ENCODE data around the gene STX17. TPM values are rescaled to one million over a fixed set of nuclear protein-coding genes. Genes with fewer than 3 reads are reported as not detected.

The STX17 gene
- total RNA-seq, 2 experiments from 2014 or later = 35.3 to 40.0 TPM

DNA sequence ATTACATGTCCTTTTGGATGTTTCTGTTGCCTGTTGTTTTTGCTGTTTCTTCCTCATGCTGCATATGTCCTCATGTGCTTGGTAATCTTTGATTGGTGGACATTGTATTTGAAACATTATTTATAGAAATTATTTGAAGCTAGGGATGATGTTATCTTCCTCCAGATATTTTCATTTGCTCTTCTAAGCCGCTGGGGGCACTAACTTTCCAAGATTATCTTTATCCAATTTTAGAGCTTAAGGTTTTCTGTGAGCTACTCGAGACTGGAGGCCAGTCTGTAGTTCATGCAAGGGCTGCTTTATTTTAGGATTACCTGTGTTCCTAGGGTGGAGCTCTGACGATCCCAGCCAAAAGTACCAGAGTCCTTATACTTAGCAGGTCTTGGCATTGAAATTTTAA lies 40.9 kb downstream of the STX17 start:
- Mint-ChIP-seq H3K36me3 (ENCODE audit: low read depth) (peaks cover 17% of the 10 kb centered on the region), H3K9me3 (ENCODE audit: insufficient read depth) (peaks cover 6% of the 10 kb centered on the region), H3K27me3 (ENCODE audit: low read depth) (no peaks in the 10 kb centered on the region), H3K27ac (no peak overlapping the region), H3K4me3 (no peak overlapping the region), H3K4me1 (ENCODE audit: low read depth) (no peaks in the 10 kb centered on the region)
- ChIA-PET POLR2A (no interaction called here), CTCF (interaction anchor here (1.0 to 1.5 kb wide), 4 partner anchors 14 to 127 kb away, joined by 3 to 5 read pairs (median 3); no protein-coding TSS in a partner anchor)
- ATAC-seq (no peak), DNase-seq (no peak)

DNA sequence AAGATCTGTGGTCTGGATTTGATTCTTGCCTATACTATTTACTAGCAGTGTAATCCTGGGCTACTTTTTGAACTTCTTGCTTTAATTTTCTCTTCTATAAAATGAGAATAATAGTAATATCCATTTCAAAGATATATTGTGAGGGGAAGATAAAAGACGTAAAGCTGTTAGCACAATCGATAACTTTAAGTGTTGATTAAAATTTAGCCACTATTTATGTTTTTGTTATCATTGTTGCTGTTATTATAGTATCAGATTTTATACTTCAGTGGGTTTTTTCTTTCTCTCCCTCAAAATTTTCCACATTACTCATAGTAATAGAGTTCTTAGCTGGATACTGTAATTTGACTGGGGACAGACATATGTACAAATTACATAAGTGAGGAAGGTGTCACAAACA lies 42.0 kb downstream of the STX17 start:
- H3K27ac Mint-ChIP-seq = no peak overlapping the region
- DNase-seq (no peak), ATAC-seq (no peak)
- peaks cover 18% of the 10 kb centered on the region for H3K36me3 Mint-ChIP-seq (ENCODE audit: low read depth)
- CTCF ChIA-PET = no interaction called here
- POLR2A ChIA-PET = no interaction called here
- H3K4me3 Mint-ChIP-seq = no peak overlapping the region
- no peaks in the 10 kb centered on the region for H3K4me1 Mint-ChIP-seq (ENCODE audit: low read depth)
- H3K9me3 Mint-ChIP-seq (ENCODE audit: insufficient read depth) = peaks cover 6% of the 10 kb centered on the region
- H3K27me3 Mint-ChIP-seq (ENCODE audit: low read depth) = no peaks in the 10 kb centered on the region

DNA sequence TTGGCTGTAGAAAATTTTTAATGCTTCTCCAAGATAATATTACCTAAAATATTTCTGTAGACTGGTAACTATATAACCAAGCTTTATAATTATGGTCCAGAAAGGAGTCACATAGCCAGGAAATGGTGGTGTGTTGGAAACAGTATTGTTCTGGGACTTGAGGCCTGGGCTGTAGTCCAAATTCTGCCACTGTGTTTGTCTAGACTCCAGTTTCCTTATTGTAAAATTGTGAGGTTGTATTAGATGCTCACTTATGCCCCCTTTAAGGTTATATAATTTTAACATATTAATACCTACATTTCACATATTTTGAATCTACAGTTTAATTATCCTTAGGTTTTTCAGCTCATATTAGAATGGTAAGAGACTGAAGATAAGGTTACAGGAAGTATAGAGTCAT lies 42.4 kb downstream of the STX17 start:
- H3K27me3 Mint-ChIP-seq (ENCODE audit: low read depth) = no peaks in the 10 kb centered on the region
- DNase-seq = no peak

DNA sequence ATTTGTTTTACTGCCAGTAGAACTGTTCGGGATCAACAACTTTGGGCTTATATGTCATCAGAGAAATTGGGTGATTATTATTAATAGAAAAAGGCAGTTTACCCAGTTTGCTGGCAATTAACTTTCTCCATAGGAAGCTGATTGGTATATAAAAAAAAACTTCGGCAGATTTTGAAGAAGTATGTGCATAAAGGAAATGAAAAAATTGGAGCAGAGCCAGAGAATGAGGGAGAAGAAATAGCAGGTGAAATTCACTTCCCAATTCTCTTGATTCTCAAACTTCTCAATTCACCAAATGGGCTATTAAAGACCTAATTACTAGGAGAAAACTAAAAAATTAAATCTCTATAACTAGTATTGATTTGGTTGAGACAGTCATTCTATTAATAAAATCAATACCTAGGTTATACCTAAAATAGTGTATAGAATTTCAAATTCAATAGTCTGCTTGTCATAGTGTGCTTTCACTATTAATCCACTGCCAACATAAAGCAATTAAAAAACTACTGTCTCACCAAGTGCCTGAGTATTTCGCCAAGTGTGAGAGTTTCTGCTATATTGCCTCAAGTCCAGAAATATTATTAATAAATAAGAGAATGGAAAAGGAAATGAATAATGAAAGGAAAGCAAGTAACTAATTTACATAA lies 47.5 kb downstream of the STX17 start:
- H3K9me3 Mint-ChIP-seq (ENCODE audit: insufficient read depth) = peaks cover 3% of the 10 kb centered on the region
- POLR2A ChIA-PET = no interaction called here
- H3K4me3 Mint-ChIP-seq = no peak overlapping the region
- no peak for ATAC-seq
- H3K36me3 Mint-ChIP-seq (ENCODE audit: low read depth) = peaks cover 22% of the 10 kb centered on the region
- H3K4me1 Mint-ChIP-seq (ENCODE audit: low read depth) = peaks cover 4% of the 10 kb centered on the region
- H3K27ac Mint-ChIP-seq = no peak overlapping the region
- CTCF ChIA-PET = interaction anchor here (1.9 kb wide), 1 partner anchor 129 kb away, joined by 7 read pairs; no protein-coding TSS in a partner anchor
- H3K27me3 Mint-ChIP-seq (ENCODE audit: low read depth) = no peaks in the 10 kb centered on the region
- no peak for DNase-seq

More for the DNA sequence above, 42.4 kb downstream of the STX17 start:
- no peak for ATAC-seq
- peaks cover 16% of the 10 kb centered on the region for H3K36me3 Mint-ChIP-seq (ENCODE audit: low read depth)
- peaks cover 3% of the 10 kb centered on the region for H3K9me3 Mint-ChIP-seq (ENCODE audit: insufficient read depth)
- ChIA-PET POLR2A (no interaction called here), CTCF (no interaction called here)
- no peak overlapping the region for H3K27ac Mint-ChIP-seq
- H3K4me3 Mint-ChIP-seq = no peak overlapping the region
- peaks cover under 1% of the 10 kb centered on the region for H3K4me1 Mint-ChIP-seq (ENCODE audit: low read depth)

DNA sequence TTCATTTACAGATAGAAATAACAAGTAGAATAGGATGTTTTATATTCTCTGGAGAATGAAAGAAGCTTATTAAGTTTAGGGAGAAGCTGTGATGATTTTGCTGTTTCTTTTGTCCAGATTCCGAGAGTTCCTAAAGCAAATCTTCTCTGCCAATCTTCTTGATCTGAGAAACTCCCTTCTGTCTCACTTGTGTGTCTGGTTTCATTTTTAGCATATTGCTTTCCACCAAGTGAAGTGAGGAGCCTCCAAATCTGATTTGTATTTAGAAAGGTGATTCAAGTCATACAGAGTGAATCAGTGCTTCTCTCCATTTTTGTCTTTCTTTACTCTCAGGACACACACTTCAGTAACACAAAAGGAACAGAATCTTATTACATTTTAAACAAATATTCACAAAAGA lies 48.4 kb downstream of the STX17 start:
- CTCF ChIA-PET = interaction anchor here (1.9 kb wide), 1 partner anchor 130 kb away, joined by 7 read pairs; no protein-coding TSS in a partner anchor
- H3K4me1 Mint-ChIP-seq (ENCODE audit: low read depth) = peaks cover 4% of the 10 kb centered on the region
- ATAC-seq (no peak), DNase-seq (no peak)
- POLR2A ChIA-PET = no interaction called here
- peaks cover 3% of the 10 kb centered on the region for H3K9me3 Mint-ChIP-seq (ENCODE audit: insufficient read depth)
- H3K36me3 Mint-ChIP-seq (ENCODE audit: low read depth) = peaks cover 23% of the 10 kb centered on the region
- no peak overlapping the region for H3K27ac Mint-ChIP-seq
- H3K27me3 Mint-ChIP-seq (ENCODE audit: low read depth) = no peaks in the 10 kb centered on the region
- H3K4me3 Mint-ChIP-seq = no peak overlapping the region

DNA sequence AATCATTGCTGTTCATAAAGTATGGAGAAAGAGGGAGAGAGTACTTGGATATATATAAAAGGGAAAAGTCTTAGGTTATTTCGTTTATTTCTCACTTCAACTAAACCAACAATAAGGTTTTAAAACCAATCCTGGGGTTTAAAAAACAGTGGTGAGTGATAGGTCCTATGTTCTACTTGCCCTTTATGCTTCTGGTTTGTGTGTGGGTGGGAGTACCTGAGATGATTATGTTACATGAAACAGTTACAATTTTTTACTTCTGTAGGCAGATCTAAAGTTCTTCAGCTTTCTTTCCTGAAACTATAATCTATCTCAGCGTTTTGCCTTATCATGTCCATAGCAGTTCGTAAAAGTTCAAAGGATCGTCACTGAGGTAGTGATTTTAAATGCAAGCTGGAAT lies 49.2 kb downstream of the STX17 start:
- ATAC-seq = no peak
- Mint-ChIP-seq H3K27ac (no peak overlapping the region), H3K9me3 (ENCODE audit: insufficient read depth) (peaks cover 3% of the 10 kb centered on the region), H3K4me3 (no peak overlapping the region), H3K27me3 (ENCODE audit: low read depth) (no peaks in the 10 kb centered on the region), H3K36me3 (ENCODE audit: low read depth) (peaks cover 23% of the 10 kb centered on the region), H3K4me1 (ENCODE audit: low read depth) (peaks cover 4% of the 10 kb centered on the region)
- ChIA-PET POLR2A (no interaction called here), CTCF (no interaction called here)
- DNase-seq = no peak

DNA sequence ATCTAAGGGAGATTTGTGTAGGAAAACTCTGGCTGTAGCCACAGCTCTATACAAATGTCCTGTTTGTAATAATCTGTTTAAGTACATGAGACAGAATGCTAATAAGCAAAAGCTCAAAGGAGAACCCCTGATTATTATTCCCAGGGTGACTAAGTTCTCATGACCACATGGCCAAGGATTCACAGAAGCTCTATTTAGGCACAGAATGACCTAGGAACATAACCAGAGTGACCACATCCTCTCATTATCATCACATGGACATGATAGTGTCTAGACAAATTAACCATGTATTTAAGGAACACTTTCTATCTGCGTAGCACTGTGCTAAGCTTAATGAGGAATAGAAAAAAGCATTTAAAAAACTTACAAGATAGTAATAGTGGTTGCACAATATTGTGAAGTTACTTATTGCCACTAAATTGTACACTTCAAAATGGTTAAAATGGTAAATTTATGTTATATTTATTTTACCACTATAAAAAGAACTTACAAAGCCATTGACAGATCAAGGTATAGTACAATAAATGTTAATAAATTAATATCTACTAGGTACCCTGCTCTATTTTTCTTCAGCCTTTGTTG lies 56.3 kb downstream of the STX17 start:
- CTCF ChIA-PET = interaction anchor here (1.2 to 1.7 kb wide), 3 partner anchors 14 to 778 kb away, joined by 3 to 5 read pairs (median 4); no protein-coding TSS in a partner anchor
- Mint-ChIP-seq H3K4me1 (ENCODE audit: low read depth) (no peaks in the 10 kb centered on the region), H3K4me3 (no peak overlapping the region)

DNA sequence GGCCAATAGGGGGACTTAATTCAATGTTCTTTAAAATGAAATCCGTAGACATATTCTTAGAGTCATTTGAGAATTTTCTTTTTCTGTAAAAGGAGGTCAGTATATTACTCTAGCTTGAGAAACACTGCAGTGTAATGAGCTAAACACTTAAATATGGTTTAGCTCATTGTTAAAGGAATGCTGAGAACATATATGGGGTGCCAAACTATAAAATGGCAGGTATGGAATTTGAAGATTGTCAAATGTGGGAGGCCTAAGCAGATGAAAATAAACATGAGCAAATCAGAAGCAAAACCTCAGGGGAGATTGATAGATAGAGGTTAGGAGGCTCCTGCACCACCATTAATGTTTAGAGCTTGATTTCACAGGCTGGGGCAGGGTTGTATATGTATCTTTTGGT lies 57.9 kb downstream of the STX17 start:
- ATAC-seq (no peak), DNase-seq (no peak)
- POLR2A ChIA-PET = no interaction called here
- Mint-ChIP-seq H3K4me1 (ENCODE audit: low read depth) (no peaks in the 10 kb centered on the region), H3K4me3 (no peak overlapping the region), H3K9me3 (ENCODE audit: insufficient read depth) (no peaks in the 10 kb centered on the region), H3K27ac (no peak overlapping the region), H3K36me3 (ENCODE audit: low read depth) (peaks cover 30% of the 10 kb centered on the region), H3K27me3 (ENCODE audit: low read depth) (no peaks in the 10 kb centered on the region)
- CTCF ChIA-PET = interaction anchor here (0.5 to 1.8 kb wide), 2 partner anchors 39 to 140 kb away, joined by 3 to 7 read pairs; no protein-coding TSS in a partner anchor

More for the DNA sequence above, 56.3 kb downstream of the STX17 start:
- H3K9me3 Mint-ChIP-seq (ENCODE audit: insufficient read depth) = no peaks in the 10 kb centered on the region
- ATAC-seq (no peak), DNase-seq (no peak)
- no peaks in the 10 kb centered on the region for H3K27me3 Mint-ChIP-seq (ENCODE audit: low read depth)
- H3K27ac Mint-ChIP-seq = no peak overlapping the region
- H3K36me3 Mint-ChIP-seq (ENCODE audit: low read depth) = peaks cover 22% of the 10 kb centered on the region
- POLR2A ChIA-PET = no interaction called here

DNA sequence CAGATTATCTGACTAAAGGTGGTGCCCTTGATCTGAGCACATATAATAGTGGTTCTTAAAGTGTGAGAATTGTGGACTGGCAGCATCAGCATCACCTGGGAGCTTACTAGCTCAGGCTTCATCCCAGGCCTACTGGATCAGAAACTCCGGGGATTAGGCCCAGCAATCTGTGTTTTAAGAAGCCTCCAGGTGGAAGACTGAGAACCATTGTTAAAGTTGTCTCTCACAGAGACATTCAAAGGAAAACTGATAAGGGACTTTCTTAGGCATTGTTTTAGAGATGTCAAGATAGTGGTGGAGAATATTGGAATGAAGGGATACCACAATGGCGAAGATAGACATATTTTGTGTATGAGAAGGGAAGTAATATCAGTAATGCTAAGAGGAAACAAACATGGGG lies 59.5 kb downstream of the STX17 start:
- no peak overlapping the region for H3K4me3 Mint-ChIP-seq
- no peaks in the 10 kb centered on the region for H3K9me3 Mint-ChIP-seq (ENCODE audit: insufficient read depth)
- no peaks in the 10 kb centered on the region for H3K4me1 Mint-ChIP-seq (ENCODE audit: low read depth)
- no peak for ATAC-seq
- peaks cover 35% of the 10 kb centered on the region for H3K36me3 Mint-ChIP-seq (ENCODE audit: low read depth)
- H3K27me3 Mint-ChIP-seq (ENCODE audit: low read depth) = no peaks in the 10 kb centered on the region
- no peak overlapping the region for H3K27ac Mint-ChIP-seq
- no peak for DNase-seq
- ChIA-PET POLR2A (no interaction called here), CTCF (interaction anchor here (0.7 kb wide), 1 partner anchor 735 kb away, joined by 3 read pairs; no protein-coding TSS in a partner anchor)

DNA sequence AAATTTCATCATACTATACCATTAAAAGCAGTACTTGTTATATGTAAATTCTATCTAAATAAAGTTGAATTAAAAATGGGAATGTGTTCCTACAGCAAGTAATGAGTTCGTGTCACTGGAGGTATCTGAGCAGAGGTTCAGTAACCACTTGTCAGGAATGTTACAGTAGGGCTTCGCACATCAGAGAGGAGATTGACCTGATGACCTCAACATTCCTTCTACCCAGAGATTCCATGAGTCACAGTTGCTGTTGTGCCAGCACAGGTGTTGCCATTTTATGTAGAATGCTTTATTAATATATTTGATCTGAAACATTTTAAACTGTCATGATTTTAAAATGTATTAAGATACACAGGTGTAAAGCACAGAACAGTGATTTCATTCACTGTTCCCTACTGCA lies 60.3 kb downstream of the STX17 start:
- no peaks in the 10 kb centered on the region for H3K9me3 Mint-ChIP-seq (ENCODE audit: insufficient read depth)
- H3K27me3 Mint-ChIP-seq (ENCODE audit: low read depth) = no peaks in the 10 kb centered on the region
- peaks cover 30% of the 10 kb centered on the region for H3K36me3 Mint-ChIP-seq (ENCODE audit: low read depth)
- no peak overlapping the region for H3K27ac Mint-ChIP-seq
- CTCF ChIA-PET = no interaction called here
- ATAC-seq (no peak), DNase-seq (no peak)
- POLR2A ChIA-PET = no interaction called here
- H3K4me1 Mint-ChIP-seq (ENCODE audit: low read depth) = no peaks in the 10 kb centered on the region
- H3K4me3 Mint-ChIP-seq = no peak overlapping the region

DNA sequence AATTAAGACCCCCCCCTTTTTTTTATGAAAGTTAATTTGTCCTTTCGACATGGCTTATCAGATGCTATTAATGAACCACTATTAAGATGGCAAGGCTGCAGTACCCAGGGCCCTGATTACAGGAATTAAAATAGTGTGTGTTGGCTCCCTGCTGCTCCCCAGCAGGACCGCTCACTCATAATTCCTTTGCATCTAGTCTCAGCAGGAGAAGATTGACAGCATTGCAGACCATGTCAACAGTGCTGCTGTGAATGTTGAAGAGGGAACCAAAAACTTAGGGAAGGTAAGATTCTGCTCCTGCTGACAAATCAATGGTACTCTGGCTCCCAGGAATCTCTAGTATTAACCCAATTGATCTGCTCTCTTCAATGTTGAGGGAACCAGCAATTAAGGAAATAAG lies 61.0 kb downstream of the STX17 start:
- ChIA-PET POLR2A (no interaction called here), CTCF (no interaction called here)
- Mint-ChIP-seq H3K9me3 (ENCODE audit: insufficient read depth) (no peaks in the 10 kb centered on the region), H3K27ac (no peak overlapping the region), H3K4me3 (no peak overlapping the region), H3K27me3 (ENCODE audit: low read depth) (no peaks in the 10 kb centered on the region), H3K36me3 (ENCODE audit: low read depth) (peaks cover 26% of the 10 kb centered on the region), H3K4me1 (ENCODE audit: low read depth) (no peaks in the 10 kb centered on the region)
- DNase-seq (no peak), ATAC-seq (no peak)

DNA sequence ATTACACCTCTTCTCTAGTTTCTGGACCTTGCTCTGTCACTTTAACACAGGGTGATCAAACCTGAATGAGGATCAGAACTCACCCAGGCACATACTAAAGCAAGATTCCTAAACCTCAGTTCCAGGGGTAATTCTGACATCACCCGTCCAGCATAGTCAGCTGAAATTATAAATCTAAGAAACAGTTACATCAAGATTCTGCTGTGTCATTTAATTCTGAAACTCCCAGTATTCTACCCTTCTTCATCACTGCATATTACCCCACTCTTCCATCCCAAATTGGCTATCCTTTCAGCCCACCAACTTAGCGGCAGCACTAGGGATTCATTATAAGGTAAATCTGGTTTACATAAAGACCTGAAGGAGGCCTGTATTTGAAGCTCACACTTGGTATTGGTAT lies 64.0 kb downstream of the STX17 start:
- peaks cover 33% of the 10 kb centered on the region for H3K36me3 Mint-ChIP-seq (ENCODE audit: low read depth)
- no peak for ATAC-seq
- CTCF ChIA-PET = interaction anchor here (2.0 kb wide), 1 partner anchor 146 kb away, joined by 7 read pairs; no protein-coding TSS in a partner anchor

More for the DNA sequence above, 64.0 kb downstream of the STX17 start:
- POLR2A ChIA-PET = no interaction called here
- no peak overlapping the region for H3K27ac Mint-ChIP-seq
- DNase-seq = no peak
- H3K4me1 Mint-ChIP-seq (ENCODE audit: low read depth) = no peaks in the 10 kb centered on the region
- H3K27me3 Mint-ChIP-seq (ENCODE audit: low read depth) = no peaks in the 10 kb centered on the region
- no peaks in the 10 kb centered on the region for H3K9me3 Mint-ChIP-seq (ENCODE audit: insufficient read depth)
- no peak overlapping the region for H3K4me3 Mint-ChIP-seq

All from activated CD8-positive, alpha-beta T cell treated with anti-CD3 and anti-CD28 coated beads, Interleukin-2, amount 10 ng/mL, durations not matched to agents 7 days and 5 days (primary cell).